ENCODE data around the gene KLK13.

Gene KLK13

DNA sequence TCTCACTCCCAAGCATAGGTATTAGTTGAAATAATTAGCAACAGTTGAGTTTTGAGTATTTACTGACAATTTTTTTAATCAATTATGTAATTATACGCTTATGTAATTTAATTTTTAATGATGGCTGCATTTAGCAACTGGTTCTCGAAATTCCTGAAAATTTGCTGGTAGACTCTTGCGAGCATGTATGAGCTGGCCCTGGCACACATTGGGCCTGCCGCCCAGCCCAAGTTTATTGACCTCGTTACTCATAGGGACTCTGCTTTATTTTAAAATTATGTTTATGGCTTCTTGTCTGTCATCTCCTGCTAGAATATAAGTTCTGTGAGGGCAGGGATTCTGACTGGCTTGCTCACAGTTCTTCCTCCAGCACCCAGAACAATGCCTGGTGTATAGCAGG, 11.1 kb upstream of the KLK13 start:
- no peak for ATAC-seq (ENCODE audit: low read depth)
- Histone ChIP-seq H3K27me3 (ENCODE audit: insufficient read depth, poor library complexity, severe bottlenecking) (peaks cover 3% of the 10 kb centered on the region), H3K36me3 (ENCODE audit: low read depth) (no peaks in the 10 kb centered on the region), H3K27ac (ENCODE audit: poor library complexity, severe bottlenecking) (no peak overlapping the region), H3K4me1 (ENCODE audit: insufficient read depth, poor library complexity, severe bottlenecking) (no peaks in the 10 kb centered on the region), H3K9me3 (ENCODE audit: severe bottlenecking) (peaks cover 4% of the 10 kb centered on the region), H3K4me3 (ENCODE audit: severe bottlenecking) (no peak overlapping the region)
- no peak for DNase-seq (ENCODE audit: low spot score)
- TF ChIP-seq, protein P1, sequence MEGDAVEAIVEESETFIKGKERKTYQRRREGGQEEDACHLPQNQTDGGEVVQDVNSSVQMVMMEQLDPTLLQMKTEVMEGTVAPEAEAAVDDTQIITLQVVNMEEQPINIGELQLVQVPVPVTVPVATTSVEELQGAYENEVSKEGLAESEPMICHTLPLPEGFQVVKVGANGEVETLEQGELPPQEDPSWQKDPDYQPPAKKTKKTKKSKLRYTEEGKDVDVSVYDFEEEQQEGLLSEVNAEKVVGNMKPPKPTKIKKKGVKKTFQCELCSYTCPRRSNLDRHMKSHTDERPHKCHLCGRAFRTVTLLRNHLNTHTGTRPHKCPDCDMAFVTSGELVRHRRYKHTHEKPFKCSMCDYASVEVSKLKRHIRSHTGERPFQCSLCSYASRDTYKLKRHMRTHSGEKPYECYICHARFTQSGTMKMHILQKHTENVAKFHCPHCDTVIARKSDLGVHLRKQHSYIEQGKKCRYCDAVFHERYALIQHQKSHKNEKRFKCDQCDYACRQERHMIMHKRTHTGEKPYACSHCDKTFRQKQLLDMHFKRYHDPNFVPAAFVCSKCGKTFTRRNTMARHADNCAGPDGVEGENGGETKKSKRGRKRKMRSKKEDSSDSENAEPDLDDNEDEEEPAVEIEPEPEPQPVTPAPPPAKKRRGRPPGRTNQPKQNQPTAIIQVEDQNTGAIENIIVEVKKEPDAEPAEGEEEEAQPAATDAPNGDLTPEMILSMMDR (IDR thresholded peaks at IDR 0.05; ENCODE audit: poor library complexity, severe bottlenecking) = no peak

DNA sequence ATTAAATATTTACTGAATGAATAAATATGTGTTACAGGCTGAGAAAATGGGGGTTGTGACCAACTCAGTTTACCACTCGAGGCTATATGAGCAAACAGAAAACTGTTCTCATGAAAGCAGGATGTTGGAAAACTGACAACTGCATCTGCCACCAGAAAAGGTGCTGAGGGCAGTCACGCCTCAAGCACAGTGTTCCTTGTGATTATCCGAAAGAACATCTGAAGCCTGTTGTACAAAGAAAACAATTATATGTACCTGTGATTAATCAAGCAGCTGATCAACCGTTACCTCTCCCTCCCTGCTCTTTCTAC, 6.2 kb upstream of the KLK13 start:
- H3K27me3 ChIP-seq (ENCODE audit: insufficient read depth, poor library complexity, severe bottlenecking) = no peaks in the 10 kb centered on the region
- no peak overlapping the region for H3K4me3 ChIP-seq (ENCODE audit: severe bottlenecking)
- H3K4me1 ChIP-seq (ENCODE audit: insufficient read depth, poor library complexity, severe bottlenecking) = no peaks in the 10 kb centered on the region
- DNase-seq (ENCODE audit: low spot score) = no peak
- no peaks in the 10 kb centered on the region for H3K36me3 ChIP-seq (ENCODE audit: low read depth)
- peaks cover 4% of the 10 kb centered on the region for H3K9me3 ChIP-seq (ENCODE audit: severe bottlenecking)
- TF ChIP-seq, protein P1 (IDR thresholded peaks at IDR 0.05; ENCODE audit: poor library complexity, severe bottlenecking) = no peak
- ATAC-seq (ENCODE audit: low read depth) = no peak
- H3K27ac ChIP-seq (ENCODE audit: poor library complexity, severe bottlenecking) = no peak overlapping the region

DNA sequence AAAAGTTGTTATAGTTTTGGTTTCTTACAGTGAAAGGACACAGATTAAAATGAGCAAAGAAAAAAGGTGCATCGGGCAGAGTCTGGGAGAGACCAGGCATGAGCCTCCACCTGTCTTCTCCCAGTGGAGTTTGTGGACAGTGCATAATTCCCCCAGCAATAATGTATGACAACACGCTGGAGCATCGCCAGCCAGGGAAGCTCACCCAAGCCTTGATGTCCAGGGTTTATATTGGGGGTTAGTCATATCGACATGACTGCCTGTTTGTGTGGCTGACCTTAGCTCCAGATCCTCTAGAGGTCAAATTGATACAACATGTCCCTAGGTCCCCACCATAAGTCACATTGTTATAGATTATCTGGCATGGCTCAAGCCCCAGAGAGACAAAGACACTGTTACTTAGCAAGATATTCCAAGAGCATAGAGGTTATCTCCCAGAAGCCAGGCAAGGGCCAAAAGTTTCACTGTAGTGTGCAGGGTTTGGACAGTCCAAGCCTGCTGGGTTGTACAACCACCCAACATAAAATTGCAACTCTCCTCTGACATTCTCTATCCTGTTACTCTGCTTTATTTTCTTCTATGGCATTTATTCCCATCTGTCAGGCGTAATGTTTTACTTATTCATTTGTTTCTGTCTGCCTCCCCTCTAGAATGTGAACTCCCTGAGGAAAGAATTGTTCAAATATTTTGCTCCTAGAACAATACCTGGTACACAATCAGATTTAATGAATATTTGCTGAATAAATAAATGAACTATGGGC, 5.6 kb upstream of the KLK13 start:
- H3K27ac ChIP-seq (ENCODE audit: poor library complexity, severe bottlenecking) = no peak overlapping the region
- no peaks in the 10 kb centered on the region for H3K4me1 ChIP-seq (ENCODE audit: insufficient read depth, poor library complexity, severe bottlenecking)
- TF ChIP-seq, protein P1 (IDR thresholded peaks at IDR 0.05; ENCODE audit: poor library complexity, severe bottlenecking) = no peak
- H3K9me3 ChIP-seq (ENCODE audit: severe bottlenecking) = peaks cover 4% of the 10 kb centered on the region
- H3K36me3 ChIP-seq (ENCODE audit: low read depth) = no peaks in the 10 kb centered on the region
- H3K4me3 ChIP-seq (ENCODE audit: severe bottlenecking) = no peak overlapping the region
- no peaks in the 10 kb centered on the region for H3K27me3 ChIP-seq (ENCODE audit: insufficient read depth, poor library complexity, severe bottlenecking)
- ATAC-seq (ENCODE audit: low read depth) (no peak), DNase-seq (ENCODE audit: low spot score) (no peak)

DNA sequence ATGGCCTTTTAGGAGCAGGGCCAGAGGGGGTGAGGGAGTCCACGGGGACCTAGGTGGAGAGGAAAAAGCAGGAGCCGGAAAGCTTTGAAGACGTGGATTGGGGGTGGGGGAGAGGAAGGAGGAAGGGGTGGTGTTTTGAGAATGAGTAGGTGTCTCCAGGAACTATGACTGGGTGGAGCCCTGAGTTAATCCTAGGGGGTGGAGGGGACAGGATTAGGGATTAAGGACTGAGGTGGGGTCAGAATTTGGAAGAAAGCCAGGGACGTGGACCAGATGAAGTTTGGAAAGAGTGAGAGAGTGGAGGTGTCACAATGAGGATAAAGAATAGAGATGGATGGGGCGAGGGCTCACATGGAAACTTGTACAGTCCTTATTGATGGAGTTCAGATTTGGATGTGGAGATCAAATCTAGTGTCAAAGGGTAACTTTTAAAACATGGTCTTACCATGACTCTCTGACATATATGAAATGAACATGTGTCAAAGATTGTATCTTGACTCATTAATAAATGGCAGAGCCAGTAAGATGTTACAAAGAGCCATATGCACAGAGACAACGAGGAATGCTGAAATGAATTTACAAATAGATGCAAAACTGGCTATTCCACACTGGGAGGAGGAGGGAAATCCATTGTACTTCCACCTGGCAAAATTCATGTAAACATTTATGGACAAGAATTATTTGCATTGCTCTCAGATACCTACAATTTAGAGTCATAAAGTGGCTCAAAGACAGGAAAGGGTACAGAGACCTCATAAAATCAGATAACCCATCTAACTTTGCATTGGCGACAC, 1.7 kb upstream of the KLK13 start:
- TF ChIP-seq, protein P1 (IDR thresholded peaks at IDR 0.05; ENCODE audit: poor library complexity, severe bottlenecking) = no peak
- DNase-seq (ENCODE audit: low spot score) (no peak), ATAC-seq (ENCODE audit: low read depth) (no peak)
- Histone ChIP-seq H3K4me1 (ENCODE audit: insufficient read depth, poor library complexity, severe bottlenecking) (no peaks in the 10 kb centered on the region), H3K9me3 (ENCODE audit: severe bottlenecking) (no peaks in the 10 kb centered on the region), H3K36me3 (ENCODE audit: low read depth) (no peaks in the 10 kb centered on the region), H3K27me3 (ENCODE audit: insufficient read depth, poor library complexity, severe bottlenecking) (no peaks in the 10 kb centered on the region), H3K27ac (ENCODE audit: poor library complexity, severe bottlenecking) (no peak overlapping the region), H3K4me3 (ENCODE audit: severe bottlenecking) (no peak overlapping the region)
